Measurements from ENCODE around the gene DUSP16.

The DUSP16 gene

GRCh38 chr12:12433203-12433731, 129.4 kb downstream of the DUSP16 start:
- DNase-seq = no peak

GRCh38 chr12:12432364-12432763, 130.3 kb downstream of the DUSP16 start:
- DNase-seq = no peak

- no peak for DNase-seq
Observed at GRCh38 chr12:12428961-12429657, 133.6 kb downstream of the DUSP16 start.

- no peak for DNase-seq
Observed at GRCh38 chr12:12428047-12428446, 134.6 kb downstream of the DUSP16 start.

GRCh38 chr12:12427568-12427967, 135.1 kb downstream of the DUSP16 start:
- no peak for DNase-seq

GRCh38 chr12:12425616-12426015, 137.0 kb downstream of the DUSP16 start:
- no peak for DNase-seq

- no peak for DNase-seq
Observed at GRCh38 chr12:12425001-12425400, 137.7 kb downstream of the DUSP16 start.
